Measurements from ENCODE around the gene DAND5. TPM values are rescaled to one million over a fixed set of nuclear protein-coding genes. Genes with fewer than 3 reads are reported as not detected.
"Not testable (repeated sequence)": the region's sequence is repeated elsewhere in the genome, so short reads cannot be mapped to it uniquely, and the experiment has no call there.

Gene DAND5
- total RNA-seq, 1 donor from 2014 or later, result 11.4 TPM

- peak; percentile 90 for DNase-seq (ENCODE audit: low spot score)
Measured at GRCh38 chr19:12956446-12957388, 12.7 kb upstream of the DAND5 start, which contains the start of gene GADD45GIP1. GADD45GIP1 (minus strand) TSS chr19:12957223; CDS start chr19:12957212, 11 bp downstream.

GRCh38 chr19:12957389-12957952 is 11.9 kb upstream of the DAND5 start:
- intact Hi-C loops (cut with DNase I), result loop anchor here (5.0 kb wide), 1 partner anchor 70 kb away; the partner anchor contains the start of gene KLF1
- DNase-seq (ENCODE audit: low spot score), result not testable (repeated sequence)

More at GRCh38 chr19:12956446-12957388, 12.7 kb upstream of the DAND5 start, which contains the start of gene GADD45GIP1:
- intact Hi-C loops (cut with DNase I), result loop anchor here (5.0 kb wide), 1 partner anchor 69 kb away; the partner anchor contains the start of gene KLF1

- intact Hi-C loops (cut with DNase I), result loop anchor here (5.0 kb wide), 1 partner anchor 72 kb away; the partner anchor contains the start of gene KLF1
- no peak for DNase-seq (ENCODE audit: low spot score)
Measured at GRCh38 chr19:12959481-12959880, 9.9 kb upstream of the DAND5 start.

GRCh38 chr19:12965017-12965811 is 4.2 kb upstream of the DAND5 start:
- intact Hi-C loops (cut with DNase I), result no loop called here
- DNase-seq (ENCODE audit: low spot score), result peak; percentile 92

- intact Hi-C loops (cut with DNase I), result no loop called here
Measured at GRCh38 chr19:12965812-12966135, 3.6 kb upstream of the DAND5 start.

GRCh38 chr19:12967907-12968306 is 1.5 kb upstream of the DAND5 start:
- no peak for DNase-seq (ENCODE audit: low spot score)
- intact Hi-C loops (cut with DNase I), result no loop called here

More at GRCh38 chr19:12965812-12966135, 3.6 kb upstream of the DAND5 start:
- no peak for DNase-seq (ENCODE audit: low spot score)

GRCh38 chr19:12970070-12970820 is 869 bp downstream of the DAND5 start:
- intact Hi-C loops (cut with DNase I), result loop anchor here (10.0 kb wide), 1 partner anchor 615 kb away; no protein-coding TSS in a partner anchor
- DNase-seq (ENCODE audit: low spot score), result no peak

GRCh38 chr19:12973236-12973635 is 3.9 kb downstream of the DAND5 start:
- intact Hi-C loops (cut with DNase I), result loop anchor here (10.0 kb wide), 1 partner anchor 612 kb away; no protein-coding TSS in a partner anchor
- DNase-seq (ENCODE audit: low spot score), result no peak

GRCh38 chr19:12974301-12975220 is 5.2 kb downstream of the DAND5 start:
- intact Hi-C loops (cut with DNase I), result loop anchor here (10.0 kb wide), 1 partner anchor 610 kb away; no protein-coding TSS in a partner anchor
- DNase-seq (ENCODE audit: low spot score), result no peak

- DNase-seq (ENCODE audit: low spot score), result no peak
- intact Hi-C loops (cut with DNase I), result loop anchor here (10.0 kb wide), 1 partner anchor 610 kb away; no protein-coding TSS in a partner anchor
Measured at GRCh38 chr19:12975221-12975741, 5.9 kb downstream of the DAND5 start.

GRCh38 chr19:12976109-12976508 is 6.7 kb downstream of the DAND5 start:
- not testable (repeated sequence) for DNase-seq (ENCODE audit: low spot score)
- intact Hi-C loops (cut with DNase I), result loop anchor here (10.0 kb wide), 1 partner anchor 609 kb away; no protein-coding TSS in a partner anchor

- intact Hi-C loops (cut with DNase I), result loop anchor here (2.0 to 10.0 kb wide), 3 partner anchors 172 to 605 kb away; partner anchors contain the start of genes IER2 and STX10
- no peak for DNase-seq (ENCODE audit: low spot score)
Measured at GRCh38 chr19:12979974-12980373, 10.6 kb downstream of the DAND5 start.

- intact Hi-C loops (cut with DNase I), result loop anchor here (1.0 to 5.0 kb wide), 2 partner anchors 79 to 170 kb away; partner anchors contain the start of genes IER2 and STX10
- no peak for DNase-seq (ENCODE audit: low spot score)
Measured at GRCh38 chr19:12982648-12983047, 13.3 kb downstream of the DAND5 start.

- intact Hi-C loops (cut with DNase I), result loop anchor here (5.0 kb wide), 1 partner anchor 169 kb away; the partner anchor contains the start of genes IER2 and STX10
- no peak for DNase-seq (ENCODE audit: low spot score)
Measured at GRCh38 chr19:12983091-12983490, 13.7 kb downstream of the DAND5 start.

- peak; percentile 90 for DNase-seq (ENCODE audit: low spot score)
- intact Hi-C loops (cut with DNase I), result loop anchor here (2.0 to 5.0 kb wide), 2 partner anchors 109 to 169 kb away; partner anchors contain the start of genes IER2 and STX10
Measured at GRCh38 chr19:12983542-12984142, 14.3 kb downstream of the DAND5 start.

GRCh38 chr19:12984143-12984627 is 14.8 kb downstream of the DAND5 start:
- no peak for DNase-seq (ENCODE audit: low spot score)
- intact Hi-C loops (cut with DNase I), result loop anchor here (2.0 to 5.0 kb wide), 2 partner anchors 109 to 168 kb away; partner anchors contain the start of genes IER2 and STX10

Measured in cardiac septum (tissue), 1 donor.